KBM-7 (cell line): ENCODE measurements around the gene ELMO1.

Source experiments
- DNase-seq: peaks from one replicate; pipeline ENCODE4 v3.0.0-alpha.2; 2015
- in situ Hi-C: fragments of 300-500 bp; cut with MboI; formaldehyde crosslinking; loops from 2 replicates; pipeline ENCODE4 v1.14.3; 2020; ENCODE audit warnings: low sequenced_read_pairs, low pct_unique_long_range_greater_than_20kb, mixed read lengths

The ELMO1 gene

DNA sequence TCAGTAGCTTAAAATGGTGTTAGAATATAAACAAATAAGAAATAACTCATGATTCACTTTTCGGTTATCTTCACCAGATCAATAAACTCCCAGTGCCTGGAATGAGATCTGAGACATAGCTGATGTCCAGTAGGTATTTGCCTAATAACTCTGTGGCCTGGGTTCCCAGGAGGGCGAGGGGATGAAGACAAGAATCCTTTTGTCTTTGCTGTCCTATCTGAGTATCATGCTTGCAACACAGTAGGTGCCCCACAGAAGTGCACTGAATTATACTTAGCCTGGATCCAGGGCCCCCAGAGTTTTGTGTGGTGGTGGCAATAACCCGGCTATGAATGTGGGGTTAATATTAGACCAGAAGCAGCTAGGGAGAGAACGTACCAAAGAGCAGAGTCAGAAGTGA lies 374.3 kb downstream of the ELMO1 start:
- in situ Hi-C loops = no loop called here
- no peak for DNase-seq

DNA sequence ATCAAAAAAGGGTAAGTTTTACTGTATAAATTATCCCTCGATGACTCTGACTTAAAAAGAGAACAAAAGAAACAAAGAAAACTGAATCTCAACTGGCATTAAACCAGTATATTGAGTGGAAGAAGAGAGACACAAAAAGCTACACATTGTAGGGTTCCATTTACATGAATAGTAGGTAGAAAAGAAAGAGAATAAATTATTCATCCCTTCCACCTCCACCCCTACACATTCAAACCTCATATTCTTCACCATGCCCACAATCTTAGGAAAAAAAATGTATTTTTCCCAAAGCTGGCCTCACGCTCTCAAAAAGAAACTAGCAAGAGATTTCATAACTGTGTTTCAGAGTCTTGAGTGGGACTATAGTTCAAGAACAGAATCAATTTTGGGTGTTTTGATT lies 377.5 kb downstream of the ELMO1 start:
- DNase-seq = no peak

DNA sequence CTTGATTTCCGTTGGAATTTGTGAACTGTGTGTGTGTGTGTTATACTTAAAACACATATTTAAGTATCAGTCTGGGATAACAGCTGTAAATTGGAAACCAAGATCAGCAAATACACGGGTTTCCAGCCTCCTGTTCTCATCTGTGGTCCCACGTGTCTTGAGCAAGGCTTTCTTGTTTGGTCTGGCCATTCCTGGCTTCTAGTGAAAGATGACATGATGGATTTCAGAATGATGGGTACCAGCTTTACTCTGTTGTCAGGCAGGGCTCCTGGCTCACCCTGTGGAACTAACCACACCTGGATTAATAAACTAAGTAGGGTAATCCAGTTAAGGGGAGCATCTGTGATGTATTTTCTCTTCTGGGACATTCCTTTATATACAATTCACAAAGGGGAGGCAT lies 378.2 kb downstream of the ELMO1 start:
- in situ Hi-C loops = no loop called here

More for the DNA sequence above, 377.5 kb downstream of the ELMO1 start:
- in situ Hi-C loops = no loop called here

DNA sequence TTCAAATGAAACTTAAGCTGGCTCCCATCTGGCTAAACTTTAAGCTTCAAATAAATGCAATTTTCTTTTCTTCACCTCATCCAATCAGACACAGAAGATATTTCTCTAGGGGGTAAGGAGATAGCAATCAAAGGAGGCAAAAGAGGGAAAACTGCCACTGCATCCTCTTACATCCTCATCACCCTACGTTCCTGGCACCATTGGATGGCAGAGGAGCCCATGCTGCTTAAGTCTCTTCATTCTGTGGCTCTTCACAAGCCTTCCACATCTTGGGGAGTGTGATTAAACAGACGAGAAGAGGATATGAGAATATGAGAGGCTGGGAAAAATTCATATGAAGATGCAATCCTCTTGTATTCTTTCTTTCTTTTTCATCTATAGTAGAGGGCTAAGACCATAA lies 378.6 kb downstream of the ELMO1 start:
- DNase-seq = no peak
- in situ Hi-C loops = no loop called here

More for the DNA sequence above, 378.2 kb downstream of the ELMO1 start:
- DNase-seq = no peak

DNA sequence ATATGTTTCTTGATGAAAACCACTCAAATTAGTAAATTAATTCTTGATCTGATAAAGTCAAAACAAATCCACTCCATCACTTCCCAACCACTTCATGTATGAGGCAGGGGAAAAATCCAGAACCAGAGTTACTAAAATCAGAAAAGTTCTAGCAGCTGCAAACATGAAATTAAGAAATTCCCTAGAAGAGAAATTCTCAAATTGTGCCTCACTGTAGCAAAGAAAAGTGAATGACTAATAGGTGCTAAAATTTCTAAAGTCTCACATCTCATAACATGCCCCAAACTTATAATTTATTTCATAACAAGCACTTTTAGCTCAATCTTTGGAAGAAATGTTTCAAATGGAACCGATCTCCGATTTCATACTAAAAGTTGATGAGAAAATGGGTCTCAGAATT lies 379.3 kb downstream of the ELMO1 start:
- DNase-seq = no peak
- in situ Hi-C loops = no loop called here

DNA sequence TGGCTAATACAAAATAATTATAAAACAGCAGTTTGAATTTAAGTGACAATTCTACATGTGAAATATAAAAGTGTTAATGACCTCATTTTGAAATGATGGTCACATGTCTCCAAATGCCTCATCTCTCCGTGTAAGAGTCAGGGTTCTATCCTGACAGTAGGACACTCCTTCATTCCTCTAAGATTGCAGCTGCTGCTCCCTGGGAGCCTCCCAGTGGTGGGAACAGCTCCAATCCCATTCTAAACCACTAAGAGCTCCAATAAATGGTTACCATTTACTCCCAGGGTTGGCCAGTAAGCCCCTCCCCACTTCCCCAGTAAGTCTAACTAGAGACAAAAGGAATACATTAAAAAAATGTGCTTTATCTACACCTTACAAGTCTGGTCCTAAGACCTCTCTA lies 379.8 kb downstream of the ELMO1 start:
- in situ Hi-C loops = no loop called here
- DNase-seq = no peak

DNA sequence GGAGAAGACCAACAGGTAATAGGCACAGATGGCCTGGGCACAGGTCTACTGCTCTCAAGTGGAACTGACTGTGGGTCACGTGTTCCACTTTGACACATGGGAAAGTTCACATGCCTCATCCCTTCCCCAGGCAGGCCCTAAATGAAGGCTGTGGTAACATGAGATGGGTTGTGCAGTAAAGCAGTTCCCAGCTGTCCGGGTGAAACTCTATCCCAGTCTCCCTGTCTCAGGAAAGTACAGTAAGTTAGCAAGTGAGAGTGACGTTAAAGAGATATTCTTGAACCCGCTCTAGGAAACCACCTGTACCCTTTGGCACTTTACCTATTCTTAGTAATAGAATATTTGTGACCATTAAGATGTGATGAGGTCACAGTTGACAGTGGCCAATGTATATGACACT lies 380.6 kb downstream of the ELMO1 start:
- DNase-seq = no peak
- in situ Hi-C loops = no loop called here

DNA sequence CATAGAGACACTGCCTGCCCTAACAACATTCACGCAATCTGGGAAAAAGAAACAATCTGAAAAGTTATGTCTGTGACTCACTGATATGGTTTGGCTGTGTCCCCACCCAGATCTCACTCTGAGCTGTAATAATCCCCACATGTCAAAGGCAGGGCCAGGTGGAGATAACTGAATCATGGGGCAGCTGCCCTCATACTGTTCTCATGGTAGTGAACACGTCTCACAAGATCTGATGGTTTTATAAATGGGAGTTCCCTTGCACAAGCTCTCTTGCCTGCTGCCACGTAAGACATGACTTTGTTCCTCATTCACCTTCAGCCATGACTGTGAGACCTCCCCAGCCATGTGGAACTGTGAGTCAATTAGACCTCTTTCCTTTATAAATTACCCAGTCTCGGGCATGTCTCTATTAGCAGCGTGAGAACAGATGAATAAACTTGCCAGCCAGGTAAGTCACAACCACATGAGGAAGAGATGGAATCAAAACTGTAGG lies 382.8 kb downstream of the ELMO1 start:
- in situ Hi-C loops = no loop called here

DNA sequence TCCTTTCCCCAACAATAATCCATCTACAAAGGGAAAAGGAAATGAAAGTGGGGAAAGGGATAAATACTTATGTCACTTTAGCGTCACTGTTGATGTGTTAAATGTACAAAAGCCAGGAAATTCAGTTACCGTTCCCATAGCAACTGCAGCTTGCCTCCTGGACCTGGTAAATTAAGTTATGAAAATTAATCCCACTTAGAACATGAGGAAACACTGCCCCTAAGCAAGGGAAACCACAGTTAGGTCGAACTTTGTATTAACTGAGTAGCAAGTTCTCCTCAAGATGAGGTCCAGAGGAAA lies 386.2 kb downstream of the ELMO1 start:
- no peak for DNase-seq
- in situ Hi-C loops = no loop called here

More for the DNA sequence above, 382.8 kb downstream of the ELMO1 start:
- no peak for DNase-seq

DNA sequence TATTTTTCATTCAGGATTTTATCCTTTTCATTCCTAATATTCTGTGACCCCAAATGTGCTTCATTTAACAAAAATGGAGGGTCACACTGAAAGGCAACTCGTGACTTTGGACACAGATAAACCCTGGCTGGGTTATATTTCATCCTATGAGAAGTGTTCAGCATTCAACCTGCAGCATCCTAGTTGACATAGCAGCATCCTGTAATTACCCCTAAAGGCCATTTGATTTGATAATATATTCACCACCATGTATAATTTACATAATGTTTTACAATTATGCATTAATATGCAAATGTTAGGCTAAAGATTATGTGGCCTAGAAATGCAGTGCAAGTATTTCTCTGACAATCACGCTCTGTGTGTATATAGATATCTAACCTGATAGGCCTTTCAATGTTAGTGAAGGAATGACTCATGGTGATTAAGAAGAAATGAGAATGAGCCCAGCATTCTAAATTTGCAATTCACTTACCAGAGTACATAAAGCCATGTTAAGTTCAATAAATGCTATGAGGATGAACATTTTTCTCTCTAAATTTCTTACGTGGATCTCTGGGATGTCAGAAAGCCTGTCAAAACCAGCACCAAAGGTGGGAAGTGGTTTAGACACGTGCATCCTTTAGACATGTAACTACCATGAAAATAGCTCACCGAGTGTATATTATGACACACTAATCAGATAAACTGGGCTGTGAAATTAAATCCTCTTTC lies 386.7 kb downstream of the ELMO1 start:
- in situ Hi-C loops = no loop called here
- DNase-seq = no peak

DNA sequence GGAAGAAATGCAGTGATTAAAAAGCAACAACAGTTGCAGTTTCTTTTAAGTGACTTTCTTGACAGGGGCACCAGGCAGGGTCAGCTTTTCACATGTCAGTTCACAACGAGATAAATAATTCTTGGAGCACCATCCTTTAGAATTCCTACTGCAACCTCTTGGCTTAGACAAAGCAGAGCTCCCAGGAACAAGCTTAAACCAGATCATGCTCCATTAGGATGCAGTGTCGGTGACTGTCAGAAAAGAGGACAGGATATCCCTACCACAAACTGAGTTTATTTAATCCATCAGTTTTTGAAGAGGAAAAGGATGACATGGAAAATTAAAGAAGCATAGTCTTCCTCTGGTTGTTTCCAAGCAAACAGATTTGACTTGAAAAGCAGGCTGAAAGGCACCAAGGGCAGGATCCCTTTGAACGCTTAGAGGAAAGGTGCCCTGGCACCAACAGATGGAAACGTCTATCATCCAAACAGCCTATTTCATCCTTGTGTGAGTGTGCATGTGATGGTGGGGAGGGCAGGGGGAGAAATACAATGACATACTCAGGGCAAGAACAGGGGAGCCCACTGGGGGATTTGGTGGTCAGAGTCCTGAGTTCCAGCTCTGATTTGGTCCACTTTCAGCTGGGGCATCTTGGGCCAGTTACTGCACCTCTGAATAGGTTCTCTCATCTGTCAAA lies 392.3 kb downstream of the ELMO1 start:
- in situ Hi-C loops = no loop called here
- DNase-seq = no peak

DNA sequence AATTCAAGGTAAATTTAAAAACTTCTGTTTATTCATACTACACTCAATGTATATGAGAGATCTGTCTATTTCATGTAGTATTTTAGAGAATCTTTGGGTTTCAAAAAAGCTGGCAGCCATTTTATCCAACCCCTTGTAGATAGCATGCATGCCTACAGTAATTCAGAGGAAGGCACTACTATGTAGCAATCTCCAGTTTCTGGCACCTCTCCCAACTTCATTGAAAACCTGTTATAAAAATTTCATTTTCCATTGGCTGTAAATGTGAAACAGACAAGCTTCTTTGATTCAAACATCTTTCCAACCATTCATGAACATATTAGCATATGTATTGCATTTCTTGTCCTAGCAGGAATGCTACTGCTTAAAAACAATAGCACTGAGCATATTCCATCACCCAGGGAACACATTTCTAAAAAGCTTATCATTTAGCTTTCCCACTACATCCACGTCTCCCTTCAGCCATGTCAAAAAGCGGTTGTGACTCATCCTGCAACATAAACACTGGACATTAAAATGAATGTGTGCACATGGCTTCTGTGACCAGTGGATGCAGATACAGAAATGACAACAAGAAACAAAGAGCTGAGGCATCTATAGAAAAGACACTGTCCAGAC lies 393.9 kb downstream of the ELMO1 start:
- in situ Hi-C loops = no loop called here
- no peak for DNase-seq

DNA sequence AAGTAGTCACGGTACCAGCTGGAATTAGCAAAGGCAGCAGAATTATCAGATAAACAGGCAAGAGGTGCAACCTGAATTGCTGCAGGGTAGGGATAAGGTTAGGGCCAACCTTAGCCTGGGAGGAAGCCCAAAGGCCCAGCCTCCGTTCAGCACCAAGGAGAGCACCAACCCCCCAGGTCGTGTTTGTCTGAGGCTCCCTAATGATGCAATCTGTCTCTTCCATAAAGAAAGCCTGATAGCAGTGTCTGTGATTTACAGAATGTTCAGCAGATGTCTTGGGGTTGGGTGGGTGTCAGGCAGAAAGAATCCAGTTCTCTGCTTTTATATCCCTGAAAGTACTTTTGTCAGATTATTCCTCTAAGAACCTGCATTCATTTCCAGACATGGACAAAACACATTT lies 396.0 kb downstream of the ELMO1 start:
- in situ Hi-C loops = no loop called here
- peak; percentile 40 for DNase-seq

DNA sequence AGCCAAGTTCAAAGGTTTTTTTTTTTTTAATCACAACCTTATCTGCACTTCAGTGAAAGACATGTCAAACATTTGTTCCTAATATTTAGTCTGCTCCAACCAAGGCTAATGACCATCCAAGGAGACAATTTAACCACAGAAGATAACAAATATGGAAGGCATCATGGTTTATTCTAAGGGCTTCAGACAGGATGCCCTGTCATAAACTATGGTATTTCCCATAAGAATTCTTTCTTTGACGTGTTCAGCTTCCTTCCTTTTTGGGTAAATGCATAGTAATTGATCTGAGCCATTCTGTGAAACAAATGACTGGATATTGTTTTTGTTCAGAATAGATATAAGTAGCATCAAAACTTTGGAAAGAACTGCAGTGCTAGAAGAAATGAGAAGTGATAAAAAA lies 397.9 kb downstream of the ELMO1 start:
- in situ Hi-C loops = no loop called here
- no peak for DNase-seq

DNA sequence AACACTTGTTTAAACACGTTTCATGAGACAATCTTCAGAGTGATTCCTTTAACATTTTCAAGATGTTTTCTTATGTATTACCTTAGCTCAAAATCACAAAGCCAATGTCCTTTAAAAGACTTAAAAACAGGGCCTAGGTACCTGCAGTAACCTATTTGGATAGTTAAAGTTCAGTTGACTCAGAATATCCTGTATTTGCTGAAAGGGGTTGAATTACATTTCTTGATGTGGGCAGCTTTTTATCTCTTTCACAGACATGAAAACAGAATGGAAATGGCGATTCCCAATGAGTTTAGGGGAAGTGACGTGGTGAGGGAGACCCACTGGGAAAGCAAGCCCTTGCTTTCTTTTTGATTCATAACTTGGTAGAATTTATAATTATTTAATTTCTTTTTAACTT lies 400.0 kb downstream of the ELMO1 start:
- DNase-seq = no peak
- in situ Hi-C loops = no loop called here

DNA sequence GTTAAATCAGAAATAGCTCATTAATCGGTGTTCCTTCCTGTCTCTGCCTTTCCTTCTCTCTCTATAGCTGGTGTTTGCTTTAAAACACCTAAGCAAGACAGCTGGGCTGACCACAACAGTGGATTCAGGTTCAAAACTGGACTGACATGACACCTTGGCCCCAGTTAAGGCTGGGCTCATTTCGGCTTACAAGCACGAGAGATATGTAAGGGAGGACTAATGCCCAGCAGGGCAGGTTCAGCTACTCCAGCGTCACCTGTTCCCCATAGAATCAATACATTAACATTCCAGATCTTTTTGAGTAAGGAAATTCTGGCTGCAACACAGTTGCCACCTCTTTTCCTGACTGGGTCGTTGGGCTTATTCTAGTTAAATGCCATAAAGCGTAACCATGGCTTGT lies 401.4 kb downstream of the ELMO1 start:
- no peak for DNase-seq
- in situ Hi-C loops = no loop called here

DNA sequence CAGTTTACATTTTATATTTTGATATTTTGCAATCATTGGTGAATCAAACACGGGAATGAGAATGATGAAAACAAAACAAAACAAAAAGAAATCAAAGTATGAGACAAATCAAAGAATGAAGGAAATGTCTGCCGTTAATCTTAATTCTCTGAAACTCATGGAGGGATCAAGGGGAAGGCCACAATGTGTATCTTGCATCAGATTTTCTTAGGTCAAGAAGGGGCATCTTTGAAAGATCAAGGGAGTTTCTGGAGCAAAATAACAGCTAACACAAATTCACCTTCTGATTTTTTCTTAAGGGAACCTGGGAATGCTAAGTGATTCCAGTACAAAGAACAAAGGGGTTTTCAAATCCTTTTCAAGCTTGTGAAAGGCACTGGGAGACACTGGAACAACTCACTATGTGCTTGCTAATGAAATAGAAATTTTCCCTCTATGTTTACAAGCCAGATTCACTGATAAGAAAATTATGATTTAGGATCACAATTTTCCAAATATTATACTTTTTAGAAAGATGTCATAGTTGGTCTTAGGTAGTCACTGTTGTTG lies 402.1 kb downstream of the ELMO1 start:
- in situ Hi-C loops = no loop called here
- no peak for DNase-seq

DNA sequence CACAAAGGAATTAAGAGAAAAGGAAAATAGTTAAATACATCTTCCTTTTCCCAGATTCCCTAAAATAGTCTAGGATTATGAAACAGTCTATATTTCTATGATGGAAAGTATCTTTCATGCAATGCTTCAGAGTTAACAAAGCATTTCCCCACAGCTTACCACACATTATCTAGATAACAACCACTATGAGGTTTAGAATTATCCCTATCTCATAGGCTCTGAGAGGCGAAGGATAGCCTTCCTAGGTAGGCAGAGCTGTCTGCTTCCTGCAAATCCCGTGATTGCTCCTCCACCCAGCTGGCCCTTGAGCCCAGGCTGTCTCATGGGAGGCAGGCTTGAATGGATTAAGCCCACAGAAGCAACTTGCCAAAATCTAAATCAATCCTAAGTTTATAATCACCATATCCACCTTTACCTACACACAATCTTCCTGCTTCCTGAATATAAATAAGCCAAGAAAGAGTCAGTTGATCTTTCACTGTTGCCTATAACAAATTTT lies 402.9 kb downstream of the ELMO1 start:
- peak; percentile 23 for DNase-seq
- in situ Hi-C loops = no loop called here

DNA sequence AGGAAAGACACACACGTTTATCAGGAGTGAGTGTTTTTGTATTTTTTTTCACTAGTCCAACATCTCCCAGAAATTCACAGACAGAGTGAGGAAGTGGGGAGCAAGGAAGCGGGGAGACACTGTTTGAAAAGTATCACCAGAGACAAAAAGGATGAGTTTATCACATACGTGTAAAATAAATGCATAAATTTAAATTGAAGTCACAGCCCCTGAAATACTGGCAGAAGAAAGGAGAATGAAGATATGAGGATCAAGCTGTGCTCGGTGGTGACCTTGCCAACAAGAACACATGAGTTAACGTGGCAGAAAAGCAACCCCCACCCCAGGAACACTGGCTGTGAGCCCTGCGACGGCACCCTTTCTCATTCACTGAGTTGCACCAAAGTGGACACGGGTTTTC lies 407.2 kb downstream of the ELMO1 start:
- no peak for DNase-seq
- in situ Hi-C loops = no loop called here

DNA sequence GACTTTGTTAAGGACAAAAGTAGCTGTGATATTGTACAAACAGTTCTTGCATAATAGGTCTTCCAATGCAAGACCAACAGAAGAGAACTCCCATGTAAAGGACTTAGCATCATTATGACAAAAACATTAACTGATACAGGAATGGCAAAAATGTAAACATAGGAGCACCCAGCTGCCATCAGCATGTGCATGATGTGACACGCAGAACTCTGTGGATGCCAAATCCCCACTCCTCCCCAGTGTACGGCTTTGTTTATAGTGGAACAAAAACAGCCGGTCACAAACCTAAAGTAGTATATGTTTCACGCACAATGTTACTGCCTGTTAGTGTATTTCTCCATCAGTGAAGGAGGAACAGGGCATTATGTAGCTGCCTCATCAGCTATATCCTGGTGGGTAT lies 408.3 kb downstream of the ELMO1 start:
- in situ Hi-C loops = no loop called here
- DNase-seq = no peak
